Stomach smooth muscle (tissue), 2 donors: ENCODE measurements around the gene ARHGAP24.

ENCODE experiments used
- H3K27ac ChIP-seq: one replicate; pipeline ENCODE4 v1.7.0; 2013; ENCODE audit warnings: mild to moderate bottlenecking, low read length, inconsistent platforms
- H3K27me3 ChIP-seq, 2 donors: one replicate each; pipeline ENCODE4 v1.7.0; 2013; ENCODE audit warnings: low read length in 2 of 2; ENCODE audit not compliant: insufficient read depth in 2 of 2, control insufficient read depth in 1 of 2
- H3K36me3 ChIP-seq, 2 donors: one replicate each; pipeline ENCODE4 v1.7.0; 2013; ENCODE audit warnings: low read length in 2 of 2; ENCODE audit not compliant: control insufficient read depth in 2 of 2, insufficient read depth in 2 of 2
- H3K4me1 ChIP-seq: one replicate; pipeline ENCODE4 v1.7.0; 2013; ENCODE audit warnings: low read length; ENCODE audit not compliant: control insufficient read depth, insufficient read depth
- H3K4me3 ChIP-seq, 2 donors: one replicate each; pipeline ENCODE4 v1.7.0; 2013; ENCODE audit warnings: low read length in 2 of 2
- H3K9ac ChIP-seq, 2 donors: one replicate each; pipeline ENCODE4 v1.7.0; 2013; ENCODE audit warnings: low read length in 2 of 2, mild to moderate bottlenecking in 1 of 2
- H3K9me3 ChIP-seq, 2 donors: one replicate each; pipeline ENCODE4 v1.7.0; 2013; ENCODE audit warnings: low read length in 2 of 2; ENCODE audit not compliant: control insufficient read depth in 2 of 2
- donor health status: healthy.
- donor health status: Pancreatic carcinoma.

ARHGAP24 gene

GRCh38 chr4:85697854-85698253 lies 222.9 kb downstream of the ARHGAP24 start:
- Histone ChIP-seq H3K27ac (no peak overlapping the region), H3K4me3 (no peak overlapping the region), H3K27me3 (no peaks in the 10 kb centered on the region)

GRCh38 chr4:85700362-85700761 lies 225.4 kb downstream of the ARHGAP24 start:
- Histone ChIP-seq H3K9ac (no peak overlapping the region), H3K27ac (no peak overlapping the region), H3K36me3 (no peaks in the 10 kb centered on the region), H3K4me1 (no peaks in the 10 kb centered on the region), H3K4me3 (no peak overlapping the region), H3K9me3 (no peaks in the 10 kb centered on the region), H3K27me3 (no peaks in the 10 kb centered on the region)

More at GRCh38 chr4:85697854-85698253, 222.9 kb downstream of the ARHGAP24 start:
- H3K36me3 ChIP-seq: no peaks in the 10 kb centered on the region
- H3K4me1 ChIP-seq: no peaks in the 10 kb centered on the region
- no peaks in the 10 kb centered on the region for H3K9me3 ChIP-seq
- no peak overlapping the region for H3K9ac ChIP-seq

- Histone ChIP-seq H3K4me3 (no peak overlapping the region), H3K27ac (no peak overlapping the region)
These were observed 226.9 kb downstream of the ARHGAP24 start for GRCh38 chr4:85701861-85702321.

GRCh38 chr4:85703096-85703495 lies 228.1 kb downstream of the ARHGAP24 start:
- Histone ChIP-seq H3K27ac (no peak overlapping the region), H3K36me3 (no peaks in the 10 kb centered on the region), H3K4me1 (no peaks in the 10 kb centered on the region), H3K4me3 (no peak overlapping the region), H3K9me3 (no peaks in the 10 kb centered on the region), H3K9ac (no peak overlapping the region), H3K27me3 (no peaks in the 10 kb centered on the region)

More at GRCh38 chr4:85701861-85702321, 226.9 kb downstream of the ARHGAP24 start:
- Histone ChIP-seq H3K9ac (no peak overlapping the region), H3K36me3 (no peaks in the 10 kb centered on the region), H3K4me1 (no peaks in the 10 kb centered on the region), H3K27me3 (no peaks in the 10 kb centered on the region), H3K9me3 (no peaks in the 10 kb centered on the region)

GRCh38 chr4:85707611-85708010 lies 232.7 kb downstream of the ARHGAP24 start:
- Histone ChIP-seq H3K36me3 (no peaks in the 10 kb centered on the region), H3K9me3 (no peaks in the 10 kb centered on the region), H3K9ac (no peak overlapping the region), H3K27me3 (no peaks in the 10 kb centered on the region), H3K27ac (no peak overlapping the region), H3K4me3 (no peak overlapping the region), H3K4me1 (no peaks in the 10 kb centered on the region)

- H3K27me3 ChIP-seq: no peaks in the 10 kb centered on the region
- no peak overlapping the region for H3K27ac ChIP-seq
- no peak overlapping the region for H3K4me3 ChIP-seq
- H3K36me3 ChIP-seq: no peaks in the 10 kb centered on the region
- no peaks in the 10 kb centered on the region for H3K4me1 ChIP-seq
- H3K9ac ChIP-seq: no peak overlapping the region
- peaks cover 0 to 2% of the 10 kb centered on the region in 2 donors for H3K9me3 ChIP-seq
These were observed 233.5 kb downstream of the ARHGAP24 start for GRCh38 chr4:85708468-85708867.

GRCh38 chr4:85713005-85713404 lies 238.1 kb downstream of the ARHGAP24 start:
- Histone ChIP-seq H3K27ac (no peak overlapping the region), H3K9ac (no peak overlapping the region), H3K4me3 (no peak overlapping the region), H3K9me3 (peaks cover 0 to 2% of the 10 kb centered on the region in 2 donors), H3K27me3 (no peaks in the 10 kb centered on the region), H3K36me3 (no peaks in the 10 kb centered on the region), H3K4me1 (no peaks in the 10 kb centered on the region)

- no peak overlapping the region for H3K9ac ChIP-seq
- no peak overlapping the region for H3K27ac ChIP-seq
- H3K27me3 ChIP-seq: no peaks in the 10 kb centered on the region
- no peaks in the 10 kb centered on the region for H3K4me1 ChIP-seq
- H3K4me3 ChIP-seq: no peak overlapping the region
- H3K36me3 ChIP-seq: no peaks in the 10 kb centered on the region
- peaks cover 0 to 2% of the 10 kb centered on the region in 2 donors for H3K9me3 ChIP-seq
These were observed 241.2 kb downstream of the ARHGAP24 start for GRCh38 chr4:85715991-85716737.

- Histone ChIP-seq H3K27ac (no peak overlapping the region), H3K27me3 (no peaks in the 10 kb centered on the region), H3K4me3 (no peak overlapping the region), H3K4me1 (no peaks in the 10 kb centered on the region), H3K36me3 (no peaks in the 10 kb centered on the region), H3K9ac (no peak overlapping the region), H3K9me3 (peaks cover 0 to 2% of the 10 kb centered on the region in 2 donors)
These were observed 242.4 kb downstream of the ARHGAP24 start for GRCh38 chr4:85717351-85717750.

- H3K9me3 ChIP-seq: peaks cover 0 to under 1% of the 10 kb centered on the region in 2 donors
- no peak overlapping the region for H3K4me3 ChIP-seq
- no peaks in the 10 kb centered on the region for H3K27me3 ChIP-seq
- no peak overlapping the region for H3K27ac ChIP-seq
- no peaks in the 10 kb centered on the region for H3K4me1 ChIP-seq
- no peaks in the 10 kb centered on the region for H3K36me3 ChIP-seq
- H3K9ac ChIP-seq: no peak overlapping the region
These were observed 242.9 kb downstream of the ARHGAP24 start for GRCh38 chr4:85717847-85718246.

- Histone ChIP-seq H3K9me3 (no peaks in the 10 kb centered on the region), H3K27ac (no peak overlapping the region), H3K4me1 (no peaks in the 10 kb centered on the region), H3K27me3 (no peaks in the 10 kb centered on the region), H3K4me3 (no peak overlapping the region), H3K36me3 (no peaks in the 10 kb centered on the region), H3K9ac (no peak overlapping the region)
These were observed 245.8 kb downstream of the ARHGAP24 start for GRCh38 chr4:85720735-85721134.
